HepG2 (cell line): ENCODE data around the gene CIAO3. TPM values are rescaled to one million over a fixed set of nuclear protein-coding genes. Genes with fewer than 3 reads are reported as not detected.

Experiments
- FOSL1 ChIP-seq: sonication (generic); formaldehyde crosslinking; IDR thresholded peaks from 2 replicates; pipeline ENCODE4 v1.9.0; 2021; ENCODE audit warnings: missing genetic modification reagents, borderline replicate concordance
- FOXA3 ChIP-seq: IDR thresholded peaks from 2 replicates; pipeline ENCODE4 v1.6.1; 2016; ENCODE audit warnings: missing genetic modification reagents, missing compliant biosample characterization
- HNRNPUL1 ChIP-seq: fragments of 200-400 bp; formaldehyde crosslinking; IDR thresholded peaks from 2 replicates; pipeline ENCODE4 v1.6.1; 2017; ENCODE audit warnings: low read depth, mild to moderate bottlenecking, low read length, moderate library complexity
- KLF11 ChIP-seq: IDR thresholded peaks from 2 replicates; pipeline ENCODE4 v1.6.1; 2016; ENCODE audit warnings: missing compliant biosample characterization
- KLF13 ChIP-seq: sonication (generic); formaldehyde crosslinking; IDR thresholded peaks from 2 replicates; pipeline ENCODE4 v1.4.0; 2020; ENCODE audit warnings: mild to moderate bottlenecking, missing genetic modification reagents
- MAFG ChIP-seq: sonication (generic); formaldehyde crosslinking; IDR thresholded peaks from 2 replicates; pipeline ENCODE4 v1.5.1; 2020; ENCODE audit warnings: mild to moderate bottlenecking, missing genetic modification reagents
- MXD4 ChIP-seq: IDR thresholded peaks from 2 replicates; pipeline ENCODE4 v1.6.1; 2016; ENCODE audit warnings: mild to moderate bottlenecking, missing biosample characterization, missing genetic modification reagents
- PHF20 ChIP-seq: sonication (generic); formaldehyde crosslinking; IDR thresholded peaks from 2 replicates; pipeline ENCODE4 v1.5.0; 2020; ENCODE audit warnings: mild to moderate bottlenecking, missing genetic modification reagents
- SIX1 ChIP-seq: sonication (generic); formaldehyde crosslinking; IDR thresholded peaks from 2 replicates; pipeline ENCODE4 v1.4.0; 2020; ENCODE audit warnings: missing genetic modification reagents, borderline replicate concordance
- ZFX ChIP-seq: sonication (generic); formaldehyde crosslinking; IDR thresholded peaks from 2 replicates; pipeline ENCODE4 v1.4.0; 2020; ENCODE audit warnings: mild to moderate bottlenecking, low read depth, missing genetic modification reagents, moderate library complexity
- ZNF160 ChIP-seq: sonication (generic); formaldehyde crosslinking; IDR thresholded peaks from 2 replicates; pipeline ENCODE4 v1.8.0; 2022; ENCODE audit warnings: mild to moderate bottlenecking, inconsistent platforms, missing genetic modification reagents
- ZNF256 ChIP-seq: sonication (generic); formaldehyde crosslinking; conservative IDR thresholded peaks from 2 replicates; pipeline ENCODE4 v1.4.0; 2020; ENCODE audit warnings: missing genetic modification reagents
- ZNF260 ChIP-seq: sonication (generic); formaldehyde crosslinking; IDR thresholded peaks from 2 replicates; pipeline ENCODE4 v1.4.0; 2020; ENCODE audit warnings: missing genetic modification reagents, low read depth, mild to moderate bottlenecking, borderline replicate concordance
- ZNF451 ChIP-seq: sonication (generic); formaldehyde crosslinking; IDR thresholded peaks from 2 replicates; pipeline ENCODE4 v1.5.0; 2020; ENCODE audit warnings: mild to moderate bottlenecking, missing genetic modification reagents
- polyA plus RNA-seq, 8 experiments: library from polyadenylated mRNA; depleted of rRNA in 3 of 8; stranded (reverse) in 7 of 8; unstranded in 1 of 8; fragments of >200 nt; fragmentation: Illumina TruSeq in 4 of 8; extraction: Trizol in 4 of 8; gene quantifications; 2 replicates each; pipeline versions ENCODE4 v1.2.1 to v1.2.3, GENCODE V29; 2011 to 2016; ENCODE audit warnings: low read depth in 4 of 8, missing spikeins in 1 of 8, mixed read lengths in 1 of 8; ENCODE audit not compliant: insufficient read depth in 1 of 8
- total RNA-seq, 5 experiments: library from RNA; depleted of rRNA; stranded (reverse); fragments of >200 nt; fragmentation: Illumina TruSeq; extraction: Trizol; gene quantifications; 2 replicates each; pipeline ENCODE4 v1.2.3, GENCODE V29; 2016; ENCODE audit warnings: low read depth in 1 of 5
- TF ChIP-seq, protein P1 (sequence below): sonication (generic); formaldehyde crosslinking; IDR thresholded peaks from 2 replicates; pipeline ENCODE4 v1.4.0; 2020; ENCODE audit warnings: missing genetic modification reagents
- TF ChIP-seq, protein P2 (sequence below): sonication (generic); formaldehyde crosslinking; IDR thresholded peaks from 2 replicates; pipeline ENCODE4 v1.4.0; 2020; ENCODE audit warnings: missing genetic modification reagents, borderline replicate concordance
- TF ChIP-seq, protein P3 (sequence below): sonication (generic); formaldehyde crosslinking; IDR thresholded peaks from 2 replicates; pipeline ENCODE4 v1.5.0; 2020; ENCODE audit warnings: mild to moderate bottlenecking, low read depth, missing genetic modification reagents, borderline replicate concordance
- TF ChIP-seq, protein P4 (sequence below): sonication (generic); formaldehyde crosslinking; IDR thresholded peaks from 2 replicates; pipeline ENCODE4 v1.8.1; 2023; ENCODE audit warnings: mild to moderate bottlenecking, missing genetic modification reagents, borderline replicate concordance
- TF ChIP-seq, protein P5 (sequence below): sonication (generic); formaldehyde crosslinking; IDR thresholded peaks from 2 replicates; pipeline ENCODE4 v1.5.0; 2020; ENCODE audit warnings: missing genetic modification reagents
- TF ChIP-seq, protein P6 (sequence below): sonication (generic); formaldehyde crosslinking; conservative IDR thresholded peaks from 2 replicates; pipeline ENCODE4 v1.4.0; 2020; ENCODE audit warnings: missing genetic modification reagents
- TF ChIP-seq, protein P7 (sequence below): IDR thresholded peaks from 2 replicates; pipeline ENCODE4 v1.6.1; 2016; ENCODE audit warnings: missing biosample characterization, missing genetic modification reagents, low read depth

Gene CIAO3
- total and polyA plus RNA-seq, 2 of the 13 experiments (the other 11 are each of a cell fraction or from before 2014, with no cell fraction given), result 21.7 to 25.0 TPM

DNA sequence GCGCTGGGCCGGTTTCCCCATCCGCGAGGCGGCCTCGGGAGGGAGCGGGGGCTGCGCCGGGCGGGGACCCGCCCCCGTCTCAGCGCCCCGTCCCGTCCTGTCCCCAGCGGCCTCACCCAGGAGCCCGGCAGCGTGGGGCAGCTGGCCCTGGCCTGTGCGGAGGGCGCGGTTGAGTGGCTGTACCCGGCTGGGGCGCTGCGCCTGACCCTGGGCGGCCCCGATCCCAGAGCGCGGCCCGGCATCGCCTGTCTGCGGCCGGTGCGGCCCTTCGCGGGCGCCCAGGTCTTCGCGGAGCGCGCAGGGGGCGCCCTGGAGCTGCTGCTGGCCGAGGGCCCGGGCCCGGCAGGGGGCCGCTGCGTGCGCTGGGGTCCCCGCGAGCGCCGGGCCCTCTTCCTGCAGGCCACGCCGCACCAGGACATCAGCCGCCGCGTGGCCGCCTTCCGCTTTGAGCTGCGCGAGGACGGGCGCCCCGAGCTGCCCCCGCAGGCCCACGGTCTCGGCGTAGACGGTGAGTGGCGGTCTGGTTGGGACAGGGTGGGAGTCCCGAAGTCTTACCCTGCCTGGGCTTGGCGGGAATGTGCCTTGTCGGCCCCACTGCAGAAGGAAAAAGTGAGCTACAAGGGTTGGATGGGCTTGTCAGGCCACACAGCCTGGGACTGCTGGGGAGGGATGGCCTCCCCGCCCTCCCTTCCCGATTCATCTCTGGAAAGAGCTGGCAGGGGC lies 25.2 kb downstream of the CIAO3 start (continued):
- TF ChIP-seq, protein P1, sequence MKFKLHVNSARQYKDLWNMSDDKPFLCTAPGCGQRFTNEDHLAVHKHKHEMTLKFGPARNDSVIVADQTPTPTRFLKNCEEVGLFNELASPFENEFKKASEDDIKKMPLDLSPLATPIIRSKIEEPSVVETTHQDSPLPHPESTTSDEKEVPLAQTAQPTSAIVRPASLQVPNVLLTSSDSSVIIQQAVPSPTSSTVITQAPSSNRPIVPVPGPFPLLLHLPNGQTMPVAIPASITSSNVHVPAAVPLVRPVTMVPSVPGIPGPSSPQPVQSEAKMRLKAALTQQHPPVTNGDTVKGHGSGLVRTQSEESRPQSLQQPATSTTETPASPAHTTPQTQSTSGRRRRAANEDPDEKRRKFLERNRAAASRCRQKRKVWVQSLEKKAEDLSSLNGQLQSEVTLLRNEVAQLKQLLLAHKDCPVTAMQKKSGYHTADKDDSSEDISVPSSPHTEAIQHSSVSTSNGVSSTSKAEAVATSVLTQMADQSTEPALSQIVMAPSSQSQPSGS (CRISPR knock-in tag), result 0 out of 2 replicates have a peak, but pooled peaks have one; percentile 11
- TF ChIP-seq MXD4 (CRISPR knock-in tag) (0 out of 2 replicates have a peak, but pooled peaks have one; percentile 32), MAFG (CRISPR knock-in tag) (no peak), ZNF160 (no peak), KLF11 (CRISPR knock-in tag) (no peak), PHF20 (CRISPR knock-in tag) (no peak), ZNF260 (CRISPR knock-in tag) (no peak), ZNF256 (CRISPR knock-in tag) (no peak), SIX1 (no peak), KLF13 (CRISPR knock-in tag) (no peak), HNRNPUL1 (no peak), FOXA3 (CRISPR knock-in tag) (no peak), ZNF451 (CRISPR knock-in tag) (0 out of 2 replicates have a peak, but pooled peaks have one; percentile 48), ZFX (CRISPR knock-in tag) (peak; percentile 59; the same call in 1 of the 2 replicates), FOSL1 (CRISPR knock-in tag) (no peak)
- TF ChIP-seq, protein P2, sequence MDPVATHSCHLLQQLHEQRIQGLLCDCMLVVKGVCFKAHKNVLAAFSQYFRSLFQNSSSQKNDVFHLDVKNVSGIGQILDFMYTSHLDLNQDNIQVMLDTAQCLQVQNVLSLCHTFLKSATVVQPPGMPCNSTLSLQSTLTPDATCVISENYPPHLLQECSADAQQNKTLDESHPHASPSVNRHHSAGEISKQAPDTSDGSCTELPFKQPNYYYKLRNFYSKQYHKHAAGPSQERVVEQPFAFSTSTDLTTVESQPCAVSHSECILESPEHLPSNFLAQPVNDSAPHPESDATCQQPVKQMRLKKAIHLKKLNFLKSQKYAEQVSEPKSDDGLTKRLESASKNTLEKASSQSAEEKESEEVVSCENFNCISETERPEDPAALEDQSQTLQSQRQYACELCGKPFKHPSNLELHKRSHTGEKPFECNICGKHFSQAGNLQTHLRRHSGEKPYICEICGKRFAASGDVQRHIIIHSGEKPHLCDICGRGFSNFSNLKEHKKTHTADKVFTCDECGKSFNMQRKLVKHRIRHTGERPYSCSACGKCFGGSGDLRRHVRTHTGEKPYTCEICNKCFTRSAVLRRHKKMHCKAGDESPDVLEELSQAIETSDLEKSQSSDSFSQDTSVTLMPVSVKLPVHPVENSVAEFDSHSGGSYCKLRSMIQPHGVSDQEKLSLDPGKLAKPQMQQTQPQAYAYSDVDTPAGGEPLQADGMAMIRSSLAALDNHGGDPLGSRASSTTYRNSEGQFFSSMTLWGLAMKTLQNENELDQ (CRISPR knock-in tag), result no peak
- TF ChIP-seq, protein P3, sequence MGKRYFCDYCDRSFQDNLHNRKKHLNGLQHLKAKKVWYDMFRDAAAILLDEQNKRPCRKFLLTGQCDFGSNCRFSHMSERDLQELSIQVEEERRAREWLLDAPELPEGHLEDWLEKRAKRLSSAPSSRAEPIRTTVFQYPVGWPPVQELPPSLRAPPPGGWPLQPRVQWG, result no peak
- TF ChIP-seq, protein P4, sequence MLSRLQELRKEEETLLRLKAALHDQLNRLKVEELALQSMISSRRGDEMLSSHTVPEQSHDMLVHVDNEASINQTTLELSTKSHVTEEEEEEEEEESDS (CRISPR knock-in tag), result no peak
- TF ChIP-seq, protein P5, sequence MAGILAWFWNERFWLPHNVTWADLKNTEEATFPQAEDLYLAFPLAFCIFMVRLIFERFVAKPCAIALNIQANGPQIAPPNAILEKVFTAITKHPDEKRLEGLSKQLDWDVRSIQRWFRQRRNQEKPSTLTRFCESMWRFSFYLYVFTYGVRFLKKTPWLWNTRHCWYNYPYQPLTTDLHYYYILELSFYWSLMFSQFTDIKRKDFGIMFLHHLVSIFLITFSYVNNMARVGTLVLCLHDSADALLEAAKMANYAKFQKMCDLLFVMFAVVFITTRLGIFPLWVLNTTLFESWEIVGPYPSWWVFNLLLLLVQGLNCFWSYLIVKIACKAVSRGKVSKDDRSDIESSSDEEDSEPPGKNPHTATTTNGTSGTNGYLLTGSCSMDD (CRISPR knock-in tag), result no peak
- TF ChIP-seq, protein P6, sequence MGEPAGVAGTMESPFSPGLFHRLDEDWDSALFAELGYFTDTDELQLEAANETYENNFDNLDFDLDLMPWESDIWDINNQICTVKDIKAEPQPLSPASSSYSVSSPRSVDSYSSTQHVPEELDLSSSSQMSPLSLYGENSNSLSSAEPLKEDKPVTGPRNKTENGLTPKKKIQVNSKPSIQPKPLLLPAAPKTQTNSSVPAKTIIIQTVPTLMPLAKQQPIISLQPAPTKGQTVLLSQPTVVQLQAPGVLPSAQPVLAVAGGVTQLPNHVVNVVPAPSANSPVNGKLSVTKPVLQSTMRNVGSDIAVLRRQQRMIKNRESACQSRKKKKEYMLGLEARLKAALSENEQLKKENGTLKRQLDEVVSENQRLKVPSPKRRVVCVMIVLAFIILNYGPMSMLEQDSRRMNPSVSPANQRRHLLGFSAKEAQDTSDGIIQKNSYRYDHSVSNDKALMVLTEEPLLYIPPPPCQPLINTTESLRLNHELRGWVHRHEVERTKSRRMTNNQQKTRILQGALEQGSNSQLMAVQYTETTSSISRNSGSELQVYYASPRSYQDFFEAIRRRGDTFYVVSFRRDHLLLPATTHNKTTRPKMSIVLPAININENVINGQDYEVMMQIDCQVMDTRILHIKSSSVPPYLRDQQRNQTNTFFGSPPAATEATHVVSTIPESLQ, result no peak
- TF ChIP-seq, protein P7, sequence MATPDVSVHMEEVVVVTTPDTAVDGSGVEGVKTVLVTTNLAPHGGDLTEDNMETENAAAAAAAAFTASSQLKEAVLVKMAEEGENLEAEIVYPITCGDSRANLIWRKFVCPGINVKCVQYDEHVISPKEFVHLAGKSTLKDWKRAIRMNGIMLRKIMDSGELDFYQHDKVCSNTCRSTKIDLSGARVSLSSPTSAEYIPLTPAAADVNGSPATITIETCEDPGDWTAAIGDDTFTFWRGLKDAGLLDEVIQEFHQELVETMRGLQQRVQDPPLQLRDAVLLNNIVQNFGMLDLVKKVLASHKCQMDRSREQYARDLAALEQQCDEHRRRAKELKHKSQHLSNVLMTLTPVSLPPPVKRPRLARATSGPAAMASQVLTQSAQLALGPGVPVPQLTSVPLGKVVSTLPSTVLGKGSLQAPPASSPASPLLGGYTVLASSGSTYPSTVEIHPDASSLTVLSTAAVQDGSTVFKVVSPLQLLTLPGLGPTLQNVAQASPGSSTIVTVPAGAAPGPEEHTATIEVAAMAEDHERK (CRISPR knock-in tag), result no peak
